ENCODE data around the gene TBP. TPM values are rescaled to one million over a fixed set of nuclear protein-coding genes. Genes with fewer than 3 reads are reported as not detected.

The TBP gene
- total RNA-seq, 1 donor = 11.9 TPM

- no peaks in the 10 kb centered on the region for H3K36me3 ChIP-seq (ENCODE audit: insufficient read depth, low read length)
- H3K4me1 ChIP-seq (ENCODE audit: insufficient read depth, low read length) = no peaks in the 10 kb centered on the region
- no peaks in the 10 kb centered on the region for H4K20me1 ChIP-seq (ENCODE audit: insufficient read depth, low read length)
- H2AFZ ChIP-seq (ENCODE audit: low read length) = no peak overlapping the region
- no peak for TF ChIP-seq CTCF (IDR thresholded peaks at IDR 0.05; ENCODE audit: extremely low read depth, low read depth, low read length)
- H3K4me2 ChIP-seq (ENCODE audit: insufficient read depth, low read length) = no peak overlapping the region
- H3K4me3 ChIP-seq (ENCODE audit: insufficient read depth, low read length) = no peak overlapping the region
- DNase-seq (ENCODE audit: insufficient read length, low spot score, missing footprints) = no peak
- H3K27ac ChIP-seq (ENCODE audit: low read depth, low read length) = no peak overlapping the region
- H3K9me3 ChIP-seq (ENCODE audit: low read depth, low read length) = no peaks in the 10 kb centered on the region
- no peaks in the 10 kb centered on the region for H3K79me2 ChIP-seq (ENCODE audit: insufficient read depth, low read length)
- no peaks in the 10 kb centered on the region for H3K27me3 ChIP-seq (ENCODE audit: insufficient read depth, low read length)
Measured at GRCh38 chr6:170514908-170515307, 39.3 kb upstream of the TBP start.

GRCh38 chr6:170516783-170517616 lies 37.2 kb upstream of the TBP start:
- peak overlapping the region; percentile 50 for H3K4me3 ChIP-seq (ENCODE audit: insufficient read depth, low read length)
- no peaks in the 10 kb centered on the region for H3K36me3 ChIP-seq (ENCODE audit: insufficient read depth, low read length)
- peak; percentile 86 for TF ChIP-seq CTCF (IDR thresholded peaks at IDR 0.05; ENCODE audit: extremely low read depth, low read depth, low read length)
- no peaks in the 10 kb centered on the region for H4K20me1 ChIP-seq (ENCODE audit: insufficient read depth, low read length)
- H3K79me2 ChIP-seq (ENCODE audit: insufficient read depth, low read length) = no peaks in the 10 kb centered on the region
- DNase-seq (ENCODE audit: insufficient read length, low spot score, missing footprints) = peak; percentile 90
- H3K27ac ChIP-seq (ENCODE audit: low read depth, low read length) = no peak overlapping the region
- no peaks in the 10 kb centered on the region for H3K4me1 ChIP-seq (ENCODE audit: insufficient read depth, low read length)
- peaks cover 3% of the 10 kb centered on the region for H3K27me3 ChIP-seq (ENCODE audit: insufficient read depth, low read length)
- H3K9me3 ChIP-seq (ENCODE audit: low read depth, low read length) = no peaks in the 10 kb centered on the region
- peak overlapping the region; percentile 91 for H2AFZ ChIP-seq (ENCODE audit: low read length)
- peak overlapping the region; percentile 66 for H3K4me2 ChIP-seq (ENCODE audit: insufficient read depth, low read length)

GRCh38 chr6:170522565-170523183 lies 31.5 kb upstream of the TBP start:
- no peak overlapping the region for H3K27ac ChIP-seq (ENCODE audit: low read depth, low read length)
- TF ChIP-seq CTCF (IDR thresholded peaks at IDR 0.05; ENCODE audit: extremely low read depth, low read depth, low read length) = peak; percentile 41
- H3K79me2 ChIP-seq (ENCODE audit: insufficient read depth, low read length) = no peaks in the 10 kb centered on the region
- H4K20me1 ChIP-seq (ENCODE audit: insufficient read depth, low read length) = no peaks in the 10 kb centered on the region
- no peaks in the 10 kb centered on the region for H3K9me3 ChIP-seq (ENCODE audit: low read depth, low read length)
- DNase-seq (ENCODE audit: insufficient read length, low spot score, missing footprints) = no peak
- H3K4me3 ChIP-seq (ENCODE audit: insufficient read depth, low read length) = no peak overlapping the region
- H3K4me1 ChIP-seq (ENCODE audit: insufficient read depth, low read length) = no peaks in the 10 kb centered on the region
- H2AFZ ChIP-seq (ENCODE audit: low read length) = no peak overlapping the region
- H3K4me2 ChIP-seq (ENCODE audit: insufficient read depth, low read length) = no peak overlapping the region
- H3K27me3 ChIP-seq (ENCODE audit: insufficient read depth, low read length) = peaks cover 3% of the 10 kb centered on the region
- H3K36me3 ChIP-seq (ENCODE audit: insufficient read depth, low read length) = no peaks in the 10 kb centered on the region
